ENCODE results near the gene F3. TPM values are rescaled to one million over a fixed set of nuclear protein-coding genes. Genes with fewer than 3 reads are reported as not detected.

The F3 gene
- total and polyA plus RNA-seq, 9 of the 15 experiments (the other 6 are each of a cell fraction or from before 2014, with no cell fraction given) = 0.24 to 0.28 TPM; not detected in 7

DNA sequence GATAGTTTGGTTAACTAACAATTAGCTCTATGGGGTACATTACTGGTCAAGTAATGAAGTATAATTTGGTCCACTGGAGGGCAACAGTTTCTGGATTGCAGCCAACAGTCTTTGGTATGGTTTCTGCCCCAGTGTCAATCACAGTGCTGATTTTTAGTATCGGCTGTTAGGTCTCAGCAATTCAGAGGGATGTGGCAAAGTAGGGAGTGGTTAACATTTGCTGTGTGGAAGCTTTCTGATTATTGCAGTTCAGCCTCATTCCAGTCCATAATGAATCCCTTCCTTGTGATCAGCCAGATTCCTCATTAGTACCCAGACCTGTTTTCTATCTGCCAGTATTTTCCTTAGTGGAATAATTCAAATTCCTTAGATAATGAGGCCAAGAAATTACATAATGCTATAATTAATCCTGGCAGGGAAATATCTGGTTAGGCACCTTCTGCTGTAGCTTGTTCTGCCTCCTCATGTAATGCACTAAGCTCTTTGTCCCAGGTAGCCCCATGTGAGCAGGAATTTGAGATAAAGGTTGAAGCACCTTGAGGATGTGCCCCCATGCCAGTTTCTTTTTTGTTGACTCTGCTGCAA lies 14.0 kb downstream of the F3 start:
- no peak for FAIRE-seq
- no peak overlapping the region for H3K4me3 ChIP-seq
- intact Hi-C loops (cut with micrococcal nuclease) (no loop called here), in situ Hi-C loops (cut with MboI) (no loop called here)
- BruUV-seq (replicated peaks) = no TSS peak
- H3K9ac ChIP-seq (ENCODE audit: insufficient read depth in 1 of 2, low read depth in 2 of 2, low read length in 2 of 2) = no peak overlapping the region
- H3K4me2 ChIP-seq (ENCODE audit: insufficient read depth, low read length) = no peak overlapping the region
- 0% methylated on average over 1 of the region's 1 CpG for WGBS (ENCODE audit: insufficient coverage, low coverage, missing lambda C conversion rate)
- no peaks in the 10 kb centered on the region for H3K36me3 ChIP-seq (ENCODE audit: control insufficient read depth, insufficient read depth, low read length)
- H3K4me1 ChIP-seq (replicated peaks in 1 of 2; ENCODE audit: control insufficient read depth in 2 of 2, insufficient read depth in 2 of 2, low read length in 2 of 2) = no peaks in the 10 kb centered on the region
- ChIA-PET CTCF (ENCODE audit: low intra/inter-chr PET ratio) (no interaction called here), POLR2A (interaction anchor here (1.3 kb wide), 1 partner anchor 13 kb away, joined by 3 read pairs; no protein-coding TSS in a partner anchor)
- no peak overlapping the region for H3K27ac ChIP-seq (ENCODE audit: extremely low read depth, low read depth, low read length)
- no peaks in the 10 kb centered on the region for H3K79me2 ChIP-seq (ENCODE audit: control insufficient read depth, insufficient read depth, low read length)
- DNase-seq (ENCODE audit: extremely low read depth in 1 of 4, low spot score in 3 of 4) = peak in 3 of 4 experiments; percentile 13 to 28 (median 19)
- H2AFZ ChIP-seq (ENCODE audit: low read depth, low read length) = no peak overlapping the region
- H3K9me3 ChIP-seq (replicated peaks; ENCODE audit: control insufficient read depth, insufficient read depth, low read depth, low read length) = no peaks in the 10 kb centered on the region
- H3K27me3 ChIP-seq (ENCODE audit: control insufficient read depth in 2 of 2, insufficient read depth in 2 of 2, low read length in 2 of 2) = peaks cover 7 to 11% of the 10 kb centered on the region in 2 experiments; a peak in 4 of 5 replicates
- H3K9me1 ChIP-seq (ENCODE audit: control insufficient read depth, insufficient read depth, low read length) = no peaks in the 10 kb centered on the region
- H4K20me1 ChIP-seq (replicated peaks; ENCODE audit: control insufficient read depth, insufficient read depth, low read length) = no peaks in the 10 kb centered on the region
- no peak for ATAC-seq
- TF ChIP-seq ZNF280B (CRISPR knock-in tag; IDR thresholded peaks at IDR 0.05) (no peak), CEBPG (CRISPR knock-in tag; IDR thresholded peaks at IDR 0.05) (no peak), CEBPG (tag; conservative IDR thresholded peaks at IDR 0.05 in 1 of 2, IDR thresholded peaks at IDR 0.05 in 1 of 2) (no peak), NFIC (IDR thresholded peaks at IDR 0.05) (peak; percentile 86), GTF2F1 (IDR thresholded peaks at IDR 0.05; ENCODE audit: low read depth, low read length) (no peak), PBX2 (CRISPR knock-in tag; IDR thresholded peaks at IDR 0.05; ENCODE audit: low read depth) (no peak), PBX2 (tag; conservative IDR thresholded peaks at IDR 0.05; ENCODE audit: low read depth) (0 out of 2 replicates have a peak, but pooled peaks have one; percentile 15), SRSF7 (optimal IDR thresholded peaks at IDR 0.05; ENCODE audit: low read depth, low read length) (no peak), HDAC6 (IDR thresholded peaks at IDR 0.05; ENCODE audit: low read depth, low read length) (no peak), ZNF699 (CRISPR knock-in tag; IDR thresholded peaks at IDR 0.05; ENCODE audit: insufficient replicate concordance) (no peak), ZNF232 (CRISPR knock-in tag; IDR thresholded peaks at IDR 0.05) (no peak), SMC3 (conservative IDR thresholded peaks at IDR 0.05; ENCODE audit: insufficient read depth, low read depth, low read length) (no peak), PKNOX1 (IDR thresholded peaks at IDR 0.05) (peak; percentile 76)

Data from K562 (cell line).